Left lung (tissue), 10 donors: ENCODE data around the gene CRYBA2. TPM values are rescaled to one million over a fixed set of nuclear protein-coding genes. Genes with fewer than 3 reads are reported as not detected.

Source experiments
- ATAC-seq: fragments of 200-7000 bp; cut with Tn5 transposase; one replicate; pipeline ENCODE4 v1.9.1; 2020; ENCODE audit warnings: moderate library complexity
- DNase-seq, 4 donors: peaks; one replicate each; pipeline ENCODE4 v3.0.0-alpha.2; 2013 to 2020
- H3K27ac ChIP-seq, 2 donors: fragments of 200-600 bp; sonication (generic) in 1 of 2; one replicate each; pipeline versions ENCODE4 v1.5.0 to v1.8.0; 2020 to 2021
- H3K27me3 ChIP-seq, 2 donors: fragments of 200-600 bp; sonication (generic) in 1 of 2; one replicate each; pipeline versions ENCODE4 v1.5.0 to v1.8.0; 2020 to 2021
- H3K36me3 ChIP-seq, 2 donors: fragments of 200-600 bp; sonication (generic) in 1 of 2; one replicate each; pipeline versions ENCODE4 v1.5.0 to v1.8.0; 2020 to 2021
- H3K4me1 ChIP-seq, 2 donors: fragments of 200-600 bp; one replicate each; pipeline ENCODE4 v1.8.0; 2021
- H3K4me3 ChIP-seq, 2 donors: fragments of 200-600 bp; sonication (generic) in 1 of 2; one replicate each; pipeline versions ENCODE4 v1.5.0 to v1.8.0; 2020 to 2021; ENCODE audit warnings: mild to moderate bottlenecking in 1 of 2
- H3K9me3 ChIP-seq, 2 donors: fragments of 200-600 bp; sonication (generic) in 1 of 2; one replicate each; pipeline versions ENCODE4 v1.5.0 to v1.8.0; 2020 to 2021
- intact Hi-C, 2 donors: fragments of 100-400 bp; cut with DNase I; formaldehyde crosslinking; loops; one replicate each; pipeline versions ENCODE4 v1.11.2 to v1.14.2; 2022
- polyA plus RNA-seq, 6 donors: library from polyadenylated mRNA; unstranded; fragments of 120-200 nt; gene quantifications; one replicate each; pipeline ENCODE4 v1.2.1, GENCODE V29; 2013; ENCODE audit not compliant: insufficient read length in 6 of 6
- total RNA-seq, 2 donors: library from RNA; stranded (reverse); fragmentation: NEBNext Ultra II Directional; extraction: Animal tissue kit (Norgen Biotek cat#: 25700); gene quantifications; one replicate each; pipeline ENCODE4 v1.2.1, GENCODE V29; 2021
- TF ChIP-seq, protein P1 (sequence below), 2 donors: fragments of 200-600 bp; sonication (generic) in 1 of 2; IDR thresholded peaks; one replicate each; pipeline versions ENCODE4 v1.5.0 to v1.8.0; 2021; ENCODE audit warnings: antibody characterized with exemption in 2 of 2
- donor health status: DM: no; HTN: yes; CAD: no.
- donor health status: DM: no; HTN: no; CAD: no.

The CRYBA2 gene
- total and polyA plus RNA-seq, 8 donors = 0.22 TPM; not detected in 7

DNA sequence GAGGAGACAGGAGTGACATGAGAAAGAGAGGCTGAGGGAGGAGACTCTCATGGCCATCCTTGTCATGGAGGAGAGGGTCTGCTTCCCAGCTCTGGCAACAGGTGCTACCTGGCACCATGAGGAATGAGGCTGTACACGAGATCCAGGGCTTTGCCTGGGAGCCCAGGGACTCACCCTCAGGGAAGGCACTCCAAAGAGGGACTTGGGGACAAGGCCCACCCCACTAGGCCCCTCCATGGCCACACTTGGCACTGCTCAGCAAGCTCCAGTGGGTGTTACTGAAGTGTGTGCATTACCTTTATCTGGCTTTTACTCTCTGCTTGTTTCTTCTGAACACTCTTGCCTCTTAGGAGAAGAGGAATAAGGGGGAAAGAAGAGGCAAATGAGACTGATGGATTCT, 45.4 kb upstream of the CRYBA2 start:
- Histone ChIP-seq H3K4me1 (no peaks in the 10 kb centered on the region), H3K36me3 (no peaks in the 10 kb centered on the region), H3K4me3 (no peak overlapping the region), H3K27me3 (peaks cover 22 to 95% of the 10 kb centered on the region in 2 donors), H3K9me3 (no peaks in the 10 kb centered on the region), H3K27ac (no peak overlapping the region)
- DNase-seq (no peak), ATAC-seq (no peak)
- intact Hi-C loops = no loop called here
- TF ChIP-seq, protein P1, sequence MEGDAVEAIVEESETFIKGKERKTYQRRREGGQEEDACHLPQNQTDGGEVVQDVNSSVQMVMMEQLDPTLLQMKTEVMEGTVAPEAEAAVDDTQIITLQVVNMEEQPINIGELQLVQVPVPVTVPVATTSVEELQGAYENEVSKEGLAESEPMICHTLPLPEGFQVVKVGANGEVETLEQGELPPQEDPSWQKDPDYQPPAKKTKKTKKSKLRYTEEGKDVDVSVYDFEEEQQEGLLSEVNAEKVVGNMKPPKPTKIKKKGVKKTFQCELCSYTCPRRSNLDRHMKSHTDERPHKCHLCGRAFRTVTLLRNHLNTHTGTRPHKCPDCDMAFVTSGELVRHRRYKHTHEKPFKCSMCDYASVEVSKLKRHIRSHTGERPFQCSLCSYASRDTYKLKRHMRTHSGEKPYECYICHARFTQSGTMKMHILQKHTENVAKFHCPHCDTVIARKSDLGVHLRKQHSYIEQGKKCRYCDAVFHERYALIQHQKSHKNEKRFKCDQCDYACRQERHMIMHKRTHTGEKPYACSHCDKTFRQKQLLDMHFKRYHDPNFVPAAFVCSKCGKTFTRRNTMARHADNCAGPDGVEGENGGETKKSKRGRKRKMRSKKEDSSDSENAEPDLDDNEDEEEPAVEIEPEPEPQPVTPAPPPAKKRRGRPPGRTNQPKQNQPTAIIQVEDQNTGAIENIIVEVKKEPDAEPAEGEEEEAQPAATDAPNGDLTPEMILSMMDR (IDR thresholded peaks at IDR 0.05) = no peak

DNA sequence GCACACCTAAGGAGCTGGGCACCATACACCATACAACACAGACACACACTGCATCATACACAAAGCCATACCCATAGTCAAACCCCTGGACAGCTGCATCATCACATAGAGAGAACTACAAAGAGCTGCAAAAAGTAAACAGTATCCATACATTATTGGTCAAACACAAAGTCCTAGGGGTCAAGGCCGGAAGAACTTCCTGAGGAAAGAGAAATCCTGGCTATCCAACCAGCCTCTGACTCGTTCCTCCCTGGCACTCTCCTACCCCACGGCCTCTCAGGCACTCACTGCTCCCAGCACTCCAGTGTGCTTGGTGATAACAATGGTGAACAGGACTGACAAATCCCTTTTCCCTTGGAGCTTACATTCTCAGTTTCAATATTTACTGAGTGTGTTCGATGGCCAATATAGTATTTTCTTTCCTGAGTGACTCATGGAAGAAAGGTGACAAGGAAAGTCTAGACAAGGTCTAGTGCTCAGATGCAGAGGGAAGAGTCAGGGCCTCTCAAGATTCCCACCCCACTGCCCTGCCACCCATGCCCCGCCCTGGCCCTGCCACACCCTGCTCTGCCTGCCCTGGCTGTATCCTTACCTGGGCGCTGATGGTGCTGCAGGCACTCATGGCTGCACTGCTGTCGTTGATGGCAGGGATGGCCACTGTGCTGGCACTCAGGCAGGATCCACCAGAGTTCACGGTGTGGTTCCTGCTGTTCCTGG, 44.7 kb upstream of the CRYBA2 start:
- Histone ChIP-seq H3K4me3 (no peak overlapping the region), H3K9me3 (no peaks in the 10 kb centered on the region), H3K27ac (no peak overlapping the region), H3K4me1 (no peaks in the 10 kb centered on the region), H3K27me3 (peaks cover 25 to 95% of the 10 kb centered on the region in 2 donors), H3K36me3 (no peaks in the 10 kb centered on the region)
- intact Hi-C loops = no loop called here
- ATAC-seq (peak; percentile 49), DNase-seq (no peak)
- TF ChIP-seq, protein P1 (IDR thresholded peaks at IDR 0.05) = no peak

DNA sequence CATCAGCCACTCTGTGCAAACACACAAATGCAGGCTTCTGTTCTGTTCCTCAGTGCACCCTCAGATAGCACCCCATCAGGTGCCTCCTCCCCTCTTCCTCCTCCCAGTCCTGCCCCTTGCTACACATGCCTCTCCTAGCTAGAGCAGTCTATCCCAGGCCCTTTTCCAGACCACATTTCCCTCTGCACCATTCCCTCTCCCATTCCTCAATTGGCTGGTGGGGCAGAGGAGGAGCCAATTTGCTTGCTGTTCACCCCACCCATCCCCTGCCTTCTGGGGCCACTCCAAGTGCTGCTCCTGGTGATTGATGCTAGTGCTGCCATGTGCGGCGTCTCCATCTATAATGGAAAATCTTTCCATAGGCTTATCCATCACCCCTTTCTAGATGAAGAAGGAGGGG, 42.7 kb upstream of the CRYBA2 start:
- Histone ChIP-seq H3K4me1 (no peaks in the 10 kb centered on the region), H3K9me3 (no peaks in the 10 kb centered on the region), H3K27me3 (peaks cover 16 to 95% of the 10 kb centered on the region in 2 donors), H3K4me3 (no peak overlapping the region), H3K27ac (no peak overlapping the region), H3K36me3 (no peaks in the 10 kb centered on the region)
- DNase-seq (no peak), ATAC-seq (no peak)
- intact Hi-C loops = no loop called here
- TF ChIP-seq, protein P1 (IDR thresholded peaks at IDR 0.05) = no peak

DNA sequence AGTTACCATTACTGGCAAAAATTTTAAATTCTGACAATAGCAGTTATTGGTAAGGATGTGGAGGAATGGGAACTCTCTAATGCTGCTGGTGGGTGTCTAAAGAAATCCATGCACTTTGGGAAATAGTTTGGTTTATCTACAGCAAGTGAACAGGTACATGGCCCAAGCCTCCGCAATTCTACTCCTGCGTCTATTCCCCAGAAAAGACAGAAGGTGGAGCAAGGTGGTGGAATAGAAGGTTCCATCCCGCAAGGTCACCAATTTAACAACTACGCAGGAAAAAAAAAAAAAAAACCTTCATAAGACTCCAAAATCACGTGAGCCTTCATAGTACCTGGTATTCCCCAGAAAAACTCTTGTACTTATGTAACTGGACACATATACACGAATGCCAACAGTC, 41.6 kb upstream of the CRYBA2 start:
- peaks cover 6 to 95% of the 10 kb centered on the region in 2 donors for H3K27me3 ChIP-seq
- H3K4me3 ChIP-seq = no peak overlapping the region
- TF ChIP-seq, protein P1 (IDR thresholded peaks at IDR 0.05) = no peak
- ATAC-seq (no peak), DNase-seq (no peak)
- no peak overlapping the region for H3K27ac ChIP-seq
- intact Hi-C loops = no loop called here
- H3K4me1 ChIP-seq = no peaks in the 10 kb centered on the region
- no peaks in the 10 kb centered on the region for H3K36me3 ChIP-seq
- no peaks in the 10 kb centered on the region for H3K9me3 ChIP-seq

DNA sequence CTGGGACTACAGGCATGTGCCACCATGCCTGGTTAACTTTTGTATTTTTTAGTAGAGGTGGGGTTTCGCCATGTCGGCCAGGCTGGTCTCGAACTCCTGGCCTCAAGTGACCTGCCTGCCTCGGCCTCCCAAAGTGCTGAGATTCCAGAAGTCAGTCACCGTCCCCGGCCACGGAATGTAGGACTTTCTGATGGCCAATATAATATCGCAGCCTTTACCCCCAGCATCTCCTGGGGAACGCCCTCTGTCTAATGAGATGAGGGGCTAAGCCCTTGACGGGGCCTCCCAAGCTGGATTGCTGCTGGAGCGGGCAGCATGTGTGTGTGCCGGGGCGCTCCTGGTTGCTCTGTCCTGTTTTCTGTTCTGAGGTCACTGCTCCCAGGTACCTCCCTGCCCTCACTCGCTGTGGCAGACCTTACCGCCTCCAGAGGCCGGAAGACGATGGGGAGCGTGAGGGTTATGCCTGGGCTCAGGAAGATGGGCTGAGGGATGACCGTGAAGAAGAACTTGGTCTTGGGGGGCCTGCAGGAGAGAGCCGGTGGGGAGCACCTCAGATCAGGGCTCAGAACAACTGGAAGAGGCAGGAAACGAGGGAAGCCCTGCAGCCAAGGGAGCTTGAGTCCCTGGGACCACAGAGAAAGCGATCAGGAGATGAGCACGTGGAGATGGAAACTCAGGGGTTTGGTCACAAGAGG, 39.0 kb upstream of the CRYBA2 start:
- ATAC-seq (no peak), DNase-seq (no peak)
- no peaks in the 10 kb centered on the region for H3K9me3 ChIP-seq
- no peak overlapping the region for H3K4me3 ChIP-seq
- H3K27ac ChIP-seq = no peak overlapping the region
- intact Hi-C loops = no loop called here
- H3K27me3 ChIP-seq = peaks cover 6 to 74% of the 10 kb centered on the region in 2 donors
- H3K4me1 ChIP-seq = no peaks in the 10 kb centered on the region
- TF ChIP-seq, protein P1 (IDR thresholded peaks at IDR 0.05) = no peak
- H3K36me3 ChIP-seq = no peaks in the 10 kb centered on the region
